Suprapubic skin (tissue), 3 donors: Measurements from ENCODE around the gene DEFB128.

Experiments used
- CTCF ChIP-seq, 2 donors: fragments of 200-600 bp in 1 of 2; fragments of 450-650 bp in 1 of 2; sonication (generic) in 1 of 2; IDR thresholded peaks; one replicate each; pipeline ENCODE4 v1.5.1; 2016 to 2019; ENCODE audit warnings: antibody characterized with exemption in 2 of 2, mild to moderate bottlenecking in 1 of 2, moderate library complexity in 1 of 2
- EP300 ChIP-seq: sonication (generic); formaldehyde crosslinking; IDR thresholded peaks from one replicate; pipeline ENCODE4 v1.6.1; 2017; ENCODE audit warnings: antibody characterized with exemption
- POLR2A ChIP-seq, 2 donors: fragments of 450-650 bp; IDR thresholded peaks; one replicate each; pipeline ENCODE4 v1.6.1; 2017; ENCODE audit warnings: antibody characterized with exemption in 2 of 2, mild to moderate bottlenecking in 2 of 2, moderate library complexity in 2 of 2

- TF ChIP-seq CTCF (IDR thresholded peaks at IDR 0.05) (no peak), POLR2A (IDR thresholded peaks at IDR 0.05) (no peak), EP300 (no peak)
These were observed 37.4 kb downstream of the DEFB128 start for GRCh38 chr20:152131-152530.
